Measurements from ENCODE around the gene CETP.

The CETP gene

DNA sequence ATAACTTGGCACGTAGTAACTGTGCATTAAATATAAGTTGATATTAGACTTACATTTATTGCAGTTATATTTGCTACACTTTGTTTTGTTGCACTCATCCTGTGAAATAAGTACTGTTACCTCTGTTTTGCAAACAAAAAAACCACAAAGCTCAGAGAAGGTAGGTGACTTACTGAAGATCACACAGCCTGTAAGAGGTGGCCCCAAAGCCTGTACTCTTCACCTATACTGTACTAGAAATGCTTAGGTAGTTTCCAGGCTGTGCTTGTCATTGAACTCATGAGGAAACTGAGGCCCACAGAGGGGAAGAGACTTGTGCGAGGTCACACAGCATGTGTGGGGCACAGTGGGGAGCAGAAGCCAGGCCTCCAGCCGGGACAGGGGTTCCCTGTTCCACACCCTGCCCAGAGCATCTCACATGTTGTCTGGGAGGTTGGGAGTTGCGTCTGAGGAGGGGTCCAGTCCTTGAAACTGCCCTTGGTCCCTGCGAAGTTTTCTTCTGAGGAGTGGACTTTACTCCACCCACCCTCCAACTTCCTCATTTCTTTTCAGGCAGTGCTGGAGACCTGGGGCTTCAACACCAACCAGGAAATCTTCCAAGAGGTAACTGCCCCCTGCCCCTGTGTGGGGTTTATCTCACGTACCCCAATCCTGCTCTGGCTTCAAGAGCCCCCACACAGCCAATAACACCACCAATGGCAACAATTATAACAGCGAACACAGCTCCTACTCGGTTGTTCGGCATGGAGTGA, 13.0 kb downstream of the CETP start:
- TF ChIP-seq POLR2AphosphoS5 (IDR thresholded peaks at IDR 0.05; ENCODE audit: low read depth, low read length) = no peak
- no peak for TF ChIP-seq FOXP2 (optimal IDR thresholded peaks at IDR 0.05; ENCODE audit: borderline replicate concordance, extremely low read depth, extremely low read length, insufficient read depth)
- TF ChIP-seq REST (IDR thresholded peaks at IDR 0.05; ENCODE audit: insufficient read depth in 1 of 2, low read depth in 2 of 2, low read length in 2 of 2) = no peak
- no peak for TF ChIP-seq SIN3A (IDR thresholded peaks at IDR 0.05; ENCODE audit: borderline replicate concordance, insufficient read depth, low read length)
- TF ChIP-seq TAF1 (IDR thresholded peaks at IDR 0.05; ENCODE audit: borderline replicate concordance, insufficient read depth, low read length) = no peak

- TF ChIP-seq TAF1 (IDR thresholded peaks at IDR 0.05; ENCODE audit: borderline replicate concordance, insufficient read depth, low read length) = no peak
- no peak for TF ChIP-seq POLR2AphosphoS5 (IDR thresholded peaks at IDR 0.05; ENCODE audit: low read depth, low read length)
- no peak for TF ChIP-seq FOXP2 (optimal IDR thresholded peaks at IDR 0.05; ENCODE audit: borderline replicate concordance, extremely low read depth, extremely low read length, insufficient read depth)
- TF ChIP-seq REST (IDR thresholded peaks at IDR 0.05; ENCODE audit: insufficient read depth in 1 of 2, low read depth in 2 of 2, low read length in 2 of 2) = no peak
- no peak for TF ChIP-seq SIN3A (IDR thresholded peaks at IDR 0.05; ENCODE audit: borderline replicate concordance, insufficient read depth, low read length)
These were observed 14.0 kb downstream of the CETP start for GRCh38 chr16:56975714-56976113.

DNA sequence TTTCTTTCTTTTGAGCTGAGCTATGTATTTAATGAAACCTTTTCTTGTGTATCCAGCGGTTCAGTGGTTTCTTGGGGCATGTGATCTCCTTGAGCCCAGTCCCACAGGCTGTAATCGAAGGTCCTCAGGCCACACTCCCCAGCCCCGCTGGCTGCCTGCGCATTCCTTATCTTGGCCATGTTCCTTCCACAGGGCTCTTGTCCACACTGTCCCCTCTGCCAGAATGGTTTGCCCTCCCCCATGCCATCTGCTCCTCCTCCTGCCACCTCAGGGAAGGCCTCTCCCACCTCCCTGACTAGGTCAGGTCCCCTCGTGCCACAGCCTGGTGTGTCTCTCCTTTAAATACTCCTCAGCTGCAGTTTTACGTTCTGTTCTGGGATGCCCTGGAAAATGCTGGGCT, 15.5 kb downstream of the CETP start:
- no peak for TF ChIP-seq SIN3A (IDR thresholded peaks at IDR 0.05; ENCODE audit: borderline replicate concordance, insufficient read depth, low read length)
- TF ChIP-seq FOXP2 (optimal IDR thresholded peaks at IDR 0.05; ENCODE audit: borderline replicate concordance, extremely low read depth, extremely low read length, insufficient read depth) = no peak
- no peak for TF ChIP-seq TAF1 (IDR thresholded peaks at IDR 0.05; ENCODE audit: borderline replicate concordance, insufficient read depth, low read length)
- TF ChIP-seq REST (IDR thresholded peaks at IDR 0.05; ENCODE audit: insufficient read depth in 1 of 2, low read depth in 2 of 2, low read length in 2 of 2) = no peak
- TF ChIP-seq POLR2AphosphoS5 (IDR thresholded peaks at IDR 0.05; ENCODE audit: low read depth, low read length) = no peak

DNA sequence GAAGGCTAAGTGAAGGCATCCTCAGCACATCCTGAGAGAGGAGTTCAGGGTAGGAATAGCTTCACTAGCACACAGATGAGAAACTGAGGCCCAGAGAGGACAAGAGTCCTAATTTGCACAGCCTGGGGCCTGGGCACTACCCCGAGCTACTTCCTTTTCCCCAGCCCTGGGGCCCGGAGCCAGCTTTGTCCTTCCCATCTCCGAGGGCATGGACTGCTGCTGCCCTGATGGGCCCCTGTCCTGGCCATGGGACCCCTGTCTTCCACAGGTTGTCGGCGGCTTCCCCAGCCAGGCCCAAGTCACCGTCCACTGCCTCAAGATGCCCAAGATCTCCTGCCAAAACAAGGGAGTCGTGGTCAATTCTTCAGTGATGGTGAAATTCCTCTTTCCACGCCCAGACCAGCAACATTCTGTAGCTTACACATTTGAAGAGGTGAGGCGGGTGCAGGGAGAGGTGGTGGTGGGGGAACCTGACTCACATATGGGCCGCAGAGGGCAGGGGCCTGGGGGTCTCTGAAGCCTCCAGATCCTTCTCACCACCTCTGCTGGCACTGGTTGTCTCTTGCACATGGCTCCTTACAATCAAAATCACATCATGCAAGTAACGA, 16.2 kb downstream of the CETP start:
- TF ChIP-seq REST (IDR thresholded peaks at IDR 0.05; ENCODE audit: insufficient read depth in 1 of 2, low read depth in 2 of 2, low read length in 2 of 2) = no peak
- no peak for TF ChIP-seq POLR2AphosphoS5 (IDR thresholded peaks at IDR 0.05; ENCODE audit: low read depth, low read length)
- TF ChIP-seq SIN3A (IDR thresholded peaks at IDR 0.05; ENCODE audit: borderline replicate concordance, insufficient read depth, low read length) = no peak
- TF ChIP-seq FOXP2 (optimal IDR thresholded peaks at IDR 0.05; ENCODE audit: borderline replicate concordance, extremely low read depth, extremely low read length, insufficient read depth) = no peak
- no peak for TF ChIP-seq TAF1 (IDR thresholded peaks at IDR 0.05; ENCODE audit: borderline replicate concordance, insufficient read depth, low read length)

Measured in PFSK-1 (cell line).